Left ventricle myocardium inferior (tissue), 1 donor: ENCODE results near the gene GZMA. TPM values are rescaled to one million over a fixed set of nuclear protein-coding genes. Genes with fewer than 3 reads are reported as not detected.

Source experiments
- DNase-seq: peaks from one replicate; pipeline ENCODE4 v3.0.0-alpha.2; 2020
- H3K27ac ChIP-seq: fragments of 200-600 bp; replicated peaks from 2 replicates; pipeline ENCODE4 v1.8.0; 2021
- H3K27me3 ChIP-seq: fragments of 200-600 bp; 2 replicates; pipeline ENCODE4 v1.8.0; 2021; ENCODE audit warnings: low read depth
- H3K36me3 ChIP-seq: fragments of 200-600 bp; 2 replicates; pipeline ENCODE4 v1.8.0; 2021
- H3K4me1 ChIP-seq: fragments of 200-600 bp; 2 replicates; pipeline ENCODE4 v1.8.0; 2021
- H3K4me3 ChIP-seq: fragments of 200-600 bp; 2 replicates; pipeline ENCODE4 v1.8.0; 2021; ENCODE audit warnings: mild to moderate bottlenecking, moderate library complexity
- H3K9me3 ChIP-seq: fragments of 200-600 bp; replicated peaks from 2 replicates; pipeline ENCODE4 v1.8.0; 2021
- CTCF ChIP-seq: fragments of 200-600 bp; IDR thresholded peaks from 2 replicates; pipeline ENCODE4 v1.8.0; 2021; ENCODE audit warnings: antibody characterized with exemption, mild to moderate bottlenecking, borderline replicate concordance
- intact Hi-C: fragments of 100-400 bp; cut with micrococcal nuclease; formaldehyde crosslinking; loops from one replicate; pipeline ENCODE4 v1.11.0; 2022
- long read RNA-seq: library from polyadenylated mRNA; unstranded; transcript quantifications from one replicate; pipeline ENCODE4 v2.0.0, GENCODE V29; 2021
- total RNA-seq: library from RNA; stranded (reverse); fragmentation: NEBNext Ultra II Directional; extraction: Animal tissue kit (Norgen Biotek cat#: 25700); gene quantifications from one replicate; pipeline ENCODE4 v1.2.1, GENCODE V29; 2021
- donor health status: DM: no; HTN: yes; CAD: no; lungs with severe emphysema.

GZMA gene
- 1.5 TPM for total RNA-seq
- long read RNA-seq = 0 reads

GRCh38 chr5:55102348-55102747, at the start of gene GZMA:
TSS of gene GZMA (plus strand) at chr5:55102646. CDS start at chr5:55102683, 37 bp downstream.
- no peak for DNase-seq
- Histone ChIP-seq H3K4me3 (no peak within 1 kb of the TSS), H3K36me3 (no peaks in the 10 kb centered on the region), H3K27me3 (peaks cover 10% of the 10 kb centered on the region), H3K27ac (no peak within 1 kb of the TSS), H3K4me1 (no peaks in the 10 kb centered on the region), H3K9me3 (peaks cover 5% of the 10 kb centered on the region)
- TF ChIP-seq CTCF = no peak
- intact Hi-C loops = no loop called here

- Histone ChIP-seq H3K27ac (no peak overlapping the region), H3K36me3 (no peaks in the 10 kb centered on the region), H3K9me3 (peaks cover 20% of the 10 kb centered on the region), H3K27me3 (peaks cover 20% of the 10 kb centered on the region), H3K4me3 (no peak overlapping the region), H3K4me1 (no peaks in the 10 kb centered on the region)
- TF ChIP-seq CTCF = no peak
- no peak for DNase-seq
- intact Hi-C loops = no loop called here
Observed at GRCh38 chr5:55055183-55055582, 47.3 kb upstream of the GZMA start.

GRCh38 chr5:55062039-55062779, 40.2 kb upstream of the GZMA start:
- TF ChIP-seq CTCF = no peak
- DNase-seq = no peak
- Histone ChIP-seq H3K36me3 (no peaks in the 10 kb centered on the region), H3K4me3 (no peak overlapping the region), H3K27ac (no peak overlapping the region), H3K9me3 (no peaks in the 10 kb centered on the region), H3K27me3 (peaks cover 8% of the 10 kb centered on the region), H3K4me1 (no peaks in the 10 kb centered on the region)
- intact Hi-C loops = no loop called here

- TF ChIP-seq CTCF = no peak
- Histone ChIP-seq H3K27me3 (peaks cover 4% of the 10 kb centered on the region), H3K9me3 (no peaks in the 10 kb centered on the region), H3K4me1 (no peaks in the 10 kb centered on the region), H3K4me3 (no peak overlapping the region), H3K27ac (no peak overlapping the region), H3K36me3 (no peaks in the 10 kb centered on the region)
- no peak for DNase-seq
- intact Hi-C loops = no loop called here
Observed at GRCh38 chr5:55063220-55063863, 39.1 kb upstream of the GZMA start.

GRCh38 chr5:55063899-55064298, 38.5 kb upstream of the GZMA start:
- intact Hi-C loops = no loop called here

More at GRCh38 chr5:55063899-55064298, 38.5 kb upstream of the GZMA start:
- TF ChIP-seq CTCF = no peak
- H3K36me3 ChIP-seq = no peaks in the 10 kb centered on the region
- H3K27me3 ChIP-seq = peaks cover 4% of the 10 kb centered on the region
- H3K4me3 ChIP-seq = no peak overlapping the region
- H3K27ac ChIP-seq = no peak overlapping the region
- DNase-seq = no peak
- no peaks in the 10 kb centered on the region for H3K4me1 ChIP-seq
- no peaks in the 10 kb centered on the region for H3K9me3 ChIP-seq
